Hepatocyte (in vitro differentiated cells): Measurements from ENCODE around the gene NSF. TPM values are rescaled to one million over a fixed set of nuclear protein-coding genes. Genes with fewer than 3 reads are reported as not detected.

Experiments used
- DNase-seq: peaks from one replicate; pipeline ENCODE4 v3.0.0-alpha.2; 2016; ENCODE audit warnings: low spot score
- H2AFZ ChIP-seq: fragments of 200-600 bp; sonication (generic); 2 replicates; pipeline ENCODE4 v1.6.0; 2016; ENCODE audit warnings: antibody characterized with exemption, mild to moderate bottlenecking
- H3K27ac ChIP-seq: fragments of 200-600 bp; sonication (generic); 2 replicates; pipeline ENCODE4 v1.5.1; 2016; ENCODE audit warnings: mild to moderate bottlenecking
- H3K27me3 ChIP-seq: fragments of 200-600 bp; sonication (generic); 2 replicates; pipeline ENCODE4 v1.6.1; 2016
- H3K36me3 ChIP-seq: fragments of 200-600 bp; sonication (generic); replicated peaks from 2 replicates; pipeline ENCODE4 v1.5.1; 2016; ENCODE audit warnings: low read depth; ENCODE audit not compliant: insufficient read depth
- H3K4me1 ChIP-seq: fragments of 200-600 bp; sonication (generic); 2 replicates; pipeline ENCODE4 v1.5.1; 2016; ENCODE audit warnings: mild to moderate bottlenecking, moderate library complexity; ENCODE audit not compliant: insufficient read depth
- H3K4me2 ChIP-seq: fragments of 200-600 bp; sonication (generic); 2 replicates; pipeline ENCODE4 v1.6.0; 2016
- H3K4me3 ChIP-seq: fragments of 200-600 bp; sonication (generic); 2 replicates; pipeline ENCODE4 v1.5.1; 2016; ENCODE audit warnings: mild to moderate bottlenecking
- H3K79me2 ChIP-seq: fragments of 200-600 bp; sonication (generic); 2 replicates; pipeline ENCODE4 v1.6.0; 2017; ENCODE audit warnings: mild to moderate bottlenecking
- H3K9me2 ChIP-seq: fragments of 200-600 bp; sonication (generic); replicated peaks from 2 replicates; pipeline ENCODE4 v1.6.0; 2017; ENCODE audit warnings: mild to moderate bottlenecking; ENCODE audit not compliant: insufficient read depth
- H3K9me3 ChIP-seq: fragments of 200-600 bp; sonication (generic); 2 replicates; pipeline ENCODE4 v1.5.1; 2016; ENCODE audit warnings: low read depth, mild to moderate bottlenecking
- H4K20me1 ChIP-seq: fragments of 200-600 bp; sonication (generic); 2 replicates; pipeline ENCODE4 v1.6.0; 2016; ENCODE audit warnings: mild to moderate bottlenecking; ENCODE audit not compliant: insufficient read depth, poor library complexity, severe bottlenecking
- EZH2 ChIP-seq: fragments of 200-600 bp; sonication (generic); IDR thresholded peaks from 2 replicates; pipeline ENCODE4 v1.6.1; 2016; ENCODE audit warnings: antibody characterized with exemption, mild to moderate bottlenecking, borderline replicate concordance
- EZH2phosphoT487 ChIP-seq: fragments of 200-600 bp; sonication (generic); IDR thresholded peaks from one replicate; pipeline ENCODE4 v1.6.1; 2018; ENCODE audit warnings: antibody characterized with exemption, mild to moderate bottlenecking, low read depth, moderate library complexity; ENCODE audit not compliant: unreplicated experiment, severe bottlenecking
- WGBS: methylation state at CpG from one replicate; pipeline ENCODE4 v1.1.6; 2016; ENCODE audit warnings: low lambda C conversion rate; ENCODE audit errors: missing lambda C conversion rate; 5-methylcytosine and 5-hydroxymethylcytosine counted together
- polyA plus RNA-seq: library from polyadenylated mRNA; unstranded; fragments of >200 nt; fragmentation: Nextera tagmentation; extraction: Ambion mirVana; gene quantifications from 2 replicates; pipeline ENCODE4 v1.2.1, GENCODE V29; 2016
- total RNA-seq: library from RNA; depleted of rRNA; stranded (reverse); fragments of >200 nt; gene quantifications from 2 replicates; pipeline ENCODE4 v1.2.3, GENCODE V29; 2014
- TF ChIP-seq, protein P1 (sequence below): fragments of 200-600 bp; sonication (generic); IDR thresholded peaks from 2 replicates; pipeline ENCODE4 v1.5.1; 2016; ENCODE audit warnings: antibody characterized with exemption, mild to moderate bottlenecking; ENCODE audit not compliant: poor library complexity

NSF gene
- total and polyA plus RNA-seq, 2 experiments from 2014 or later, result 22.6 to 35.1 TPM

DNA sequence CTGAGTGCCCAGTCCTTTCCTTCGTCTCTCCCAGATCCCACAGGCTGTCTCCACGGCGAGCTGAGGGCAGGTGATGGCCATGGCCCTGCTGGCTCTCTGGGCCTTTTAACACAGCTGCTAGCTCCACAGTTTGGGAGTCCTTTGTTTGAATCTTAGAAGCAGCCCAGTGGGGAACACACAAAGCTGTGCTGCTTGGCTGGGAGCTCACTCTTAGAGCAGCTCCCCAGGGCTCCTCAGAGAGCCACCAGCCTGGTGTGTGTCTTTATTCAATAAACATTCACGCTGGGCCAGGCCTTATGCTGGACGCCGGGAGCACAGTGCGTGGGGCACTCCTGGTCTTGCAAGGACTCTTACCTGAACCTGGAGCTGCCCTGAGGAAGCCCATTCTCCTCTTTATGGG lies 198.3 kb downstream of the NSF start:
- H3K4me1 ChIP-seq, result no peaks in the 10 kb centered on the region
- DNase-seq, result no peak
- no peak overlapping the region for H3K4me3 ChIP-seq
- H3K9me2 ChIP-seq, result no peaks in the 10 kb centered on the region
- 83% methylated on average over 7 of the region's 7 CpGs for WGBS
- no peak overlapping the region for H3K27ac ChIP-seq
- no peak for TF ChIP-seq EZH2phosphoT487
- TF ChIP-seq, protein P1, sequence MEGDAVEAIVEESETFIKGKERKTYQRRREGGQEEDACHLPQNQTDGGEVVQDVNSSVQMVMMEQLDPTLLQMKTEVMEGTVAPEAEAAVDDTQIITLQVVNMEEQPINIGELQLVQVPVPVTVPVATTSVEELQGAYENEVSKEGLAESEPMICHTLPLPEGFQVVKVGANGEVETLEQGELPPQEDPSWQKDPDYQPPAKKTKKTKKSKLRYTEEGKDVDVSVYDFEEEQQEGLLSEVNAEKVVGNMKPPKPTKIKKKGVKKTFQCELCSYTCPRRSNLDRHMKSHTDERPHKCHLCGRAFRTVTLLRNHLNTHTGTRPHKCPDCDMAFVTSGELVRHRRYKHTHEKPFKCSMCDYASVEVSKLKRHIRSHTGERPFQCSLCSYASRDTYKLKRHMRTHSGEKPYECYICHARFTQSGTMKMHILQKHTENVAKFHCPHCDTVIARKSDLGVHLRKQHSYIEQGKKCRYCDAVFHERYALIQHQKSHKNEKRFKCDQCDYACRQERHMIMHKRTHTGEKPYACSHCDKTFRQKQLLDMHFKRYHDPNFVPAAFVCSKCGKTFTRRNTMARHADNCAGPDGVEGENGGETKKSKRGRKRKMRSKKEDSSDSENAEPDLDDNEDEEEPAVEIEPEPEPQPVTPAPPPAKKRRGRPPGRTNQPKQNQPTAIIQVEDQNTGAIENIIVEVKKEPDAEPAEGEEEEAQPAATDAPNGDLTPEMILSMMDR, result no peak
- no peak for TF ChIP-seq EZH2
- no peak overlapping the region for H3K4me2 ChIP-seq
- H3K27me3 ChIP-seq, result no peaks in the 10 kb centered on the region
- no peak overlapping the region for H2AFZ ChIP-seq
- H3K9me3 ChIP-seq, result no peaks in the 10 kb centered on the region
- H3K79me2 ChIP-seq, result no peaks in the 10 kb centered on the region
- H3K36me3 ChIP-seq, result no peaks in the 10 kb centered on the region
- H4K20me1 ChIP-seq, result no peaks in the 10 kb centered on the region

DNA sequence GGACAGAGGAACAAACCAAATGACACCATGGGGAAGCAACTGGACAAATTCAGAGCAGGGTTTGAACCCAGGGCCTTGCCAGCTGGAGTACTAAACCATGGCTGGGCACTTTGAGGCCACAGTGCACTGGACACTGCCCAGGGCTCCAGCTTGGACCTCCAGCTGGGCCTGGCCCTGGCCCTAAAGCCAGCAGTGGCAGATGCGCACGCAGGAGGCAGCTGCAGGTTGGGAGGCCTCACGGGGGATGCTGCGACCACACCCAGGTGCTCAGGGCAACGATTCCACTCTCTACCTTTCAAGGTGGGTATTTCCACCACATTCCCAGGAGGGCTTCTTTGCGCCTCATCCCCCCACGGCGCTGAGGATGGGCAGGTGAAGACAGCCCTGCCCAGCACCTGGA lies 199.1 kb downstream of the NSF start:
- H3K9me2 ChIP-seq, result no peaks in the 10 kb centered on the region
- no peak overlapping the region for H2AFZ ChIP-seq
- H3K27me3 ChIP-seq, result no peaks in the 10 kb centered on the region
- no peaks in the 10 kb centered on the region for H3K79me2 ChIP-seq
- H3K36me3 ChIP-seq, result no peaks in the 10 kb centered on the region
- no peaks in the 10 kb centered on the region for H4K20me1 ChIP-seq
- 96% methylated on average over 8 of the region's 8 CpGs for WGBS
- H3K4me1 ChIP-seq, result no peaks in the 10 kb centered on the region
- no peak overlapping the region for H3K4me2 ChIP-seq
- no peak overlapping the region for H3K27ac ChIP-seq
- H3K9me3 ChIP-seq, result no peaks in the 10 kb centered on the region
- TF ChIP-seq EZH2 (no peak), EZH2phosphoT487 (no peak)
- TF ChIP-seq, protein P1, result no peak
- DNase-seq, result no peak
- H3K4me3 ChIP-seq, result no peak overlapping the region

DNA sequence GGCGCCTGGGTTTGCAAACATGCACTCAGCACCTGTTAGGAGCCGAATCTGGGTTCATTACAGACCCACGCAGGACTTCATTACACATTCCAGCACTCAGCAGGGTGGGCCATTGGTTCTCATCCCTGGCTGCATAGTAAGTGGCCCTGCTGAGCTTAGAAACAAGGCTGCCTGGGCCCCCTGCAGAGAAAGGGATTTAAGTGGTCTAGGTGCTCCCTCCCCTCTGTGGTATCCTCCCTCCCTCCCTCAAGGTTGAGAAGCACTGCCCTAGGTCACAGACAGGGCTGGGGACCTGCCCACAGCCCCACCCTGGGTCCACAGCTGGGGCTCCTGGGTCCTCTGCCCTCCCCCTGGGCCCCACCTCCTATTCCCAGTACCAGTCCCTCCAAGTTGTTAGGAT lies 199.7 kb downstream of the NSF start:
- H3K9me2 ChIP-seq, result no peaks in the 10 kb centered on the region
- no peak overlapping the region for H3K4me3 ChIP-seq
- no peaks in the 10 kb centered on the region for H3K27me3 ChIP-seq
- no peak overlapping the region for H2AFZ ChIP-seq
- no peaks in the 10 kb centered on the region for H3K4me1 ChIP-seq
- no peaks in the 10 kb centered on the region for H3K79me2 ChIP-seq
- TF ChIP-seq EZH2phosphoT487 (no peak), EZH2 (no peak)
- TF ChIP-seq, protein P1, result no peak
- H3K4me2 ChIP-seq, result no peak overlapping the region
- H3K27ac ChIP-seq, result no peak overlapping the region
- DNase-seq, result no peak
- H4K20me1 ChIP-seq, result no peaks in the 10 kb centered on the region
- WGBS, result 58% methylated on average over 3 of the region's 3 CpGs
- H3K36me3 ChIP-seq, result no peaks in the 10 kb centered on the region
- H3K9me3 ChIP-seq, result no peaks in the 10 kb centered on the region

DNA sequence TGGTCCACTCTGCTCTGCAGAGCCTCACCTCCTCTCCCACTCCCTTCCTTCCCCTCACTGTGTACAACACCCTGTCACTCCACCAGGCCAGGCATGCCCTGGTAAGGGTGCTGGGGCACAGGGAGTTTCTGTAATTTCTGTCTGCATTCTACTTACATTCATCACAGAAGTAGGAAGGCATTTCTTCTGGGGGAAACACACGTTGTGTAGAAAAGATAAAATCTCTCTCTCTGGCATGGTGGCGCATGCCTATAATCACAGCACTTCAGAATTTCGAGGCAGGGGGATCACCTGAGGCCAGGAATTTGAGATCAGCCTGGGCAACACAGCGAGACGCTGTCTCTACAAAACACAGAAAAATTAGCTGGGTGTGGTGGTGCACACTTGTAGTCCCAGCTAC lies 201.1 kb downstream of the NSF start:
- H2AFZ ChIP-seq, result no peak overlapping the region
- no peak overlapping the region for H3K4me3 ChIP-seq
- 57% methylated on average over 5 of the region's 5 CpGs for WGBS

More for the DNA sequence above, 201.1 kb downstream of the NSF start:
- DNase-seq, result no peak
- H4K20me1 ChIP-seq, result no peaks in the 10 kb centered on the region
- no peaks in the 10 kb centered on the region for H3K36me3 ChIP-seq
- no peaks in the 10 kb centered on the region for H3K9me3 ChIP-seq
- no peaks in the 10 kb centered on the region for H3K4me1 ChIP-seq
- H3K9me2 ChIP-seq, result no peaks in the 10 kb centered on the region
- H3K27ac ChIP-seq, result no peak overlapping the region
- H3K4me2 ChIP-seq, result no peak overlapping the region
- no peaks in the 10 kb centered on the region for H3K79me2 ChIP-seq
- TF ChIP-seq, protein P1, result no peak
- TF ChIP-seq EZH2 (no peak), EZH2phosphoT487 (no peak)
- H3K27me3 ChIP-seq, result peaks cover 8% of the 10 kb centered on the region
